Heart right ventricle (tissue), 16 donors: ENCODE results near the gene SMARCE1. TPM values are rescaled to one million over a fixed set of nuclear protein-coding genes. Genes with fewer than 3 reads are reported as not detected.
"Not testable (repeated sequence)": the region's sequence is repeated elsewhere in the genome, so short reads cannot be mapped to it uniquely, and the experiment has no call there.

Experiments
- ATAC-seq, 8 donors: fragments of 200-7000 bp; cut with Tn5 transposase; one replicate each; pipeline ENCODE4 v1.9.1; 2020; ENCODE audit warnings: mild to moderate bottlenecking in 8 of 8, moderate library complexity in 8 of 8, moderate number of reproducible peaks in 1 of 8
- DNase-seq, 2 donors: peaks; one replicate each; pipeline ENCODE4 v3.0.0-alpha.2; 2020
- H3K27ac ChIP-seq, 10 donors: fragments of 200-600 bp; sonication (generic) in 2 of 10; one replicate each; pipeline versions ENCODE4 v1.5.0 to v1.8.0; 2020 to 2022; ENCODE audit warnings: mild to moderate bottlenecking in 3 of 10
- H3K27me3 ChIP-seq, 7 donors: fragments of 200-600 bp; one replicate each; pipeline ENCODE4 v1.8.0; 2021 to 2022; ENCODE audit warnings: mild to moderate bottlenecking in 2 of 7
- H3K36me3 ChIP-seq, 9 donors: fragments of 200-600 bp; sonication (generic) in 1 of 9; one replicate each; pipeline versions ENCODE4 v1.5.0 to v1.8.0; 2020 to 2022; ENCODE audit warnings: mild to moderate bottlenecking in 2 of 9
- H3K4me1 ChIP-seq, 9 donors: fragments of 200-600 bp; sonication (generic) in 1 of 9; one replicate each; pipeline versions ENCODE4 v1.5.0 to v1.8.0; 2020 to 2022; ENCODE audit warnings: mild to moderate bottlenecking in 4 of 9
- H3K4me3 ChIP-seq, 10 donors: fragments of 200-600 bp; sonication (generic) in 2 of 10; one replicate each; pipeline versions ENCODE4 v1.5.0 to v1.8.0; 2020 to 2022; ENCODE audit warnings: mild to moderate bottlenecking in 7 of 10, moderate library complexity in 2 of 10
- H3K9me3 ChIP-seq, 11 donors: fragments of 200-600 bp in 10 of 11; sonication (generic) in 2 of 11; one replicate each; pipeline versions ENCODE4 v1.5.0 to v1.8.0; 2013 to 2022; ENCODE audit warnings: mild to moderate bottlenecking in 2 of 11, control low read depth in 1 of 11, moderate library complexity in 1 of 11
- WGBS, 2 donors: extraction: QIAGEN DNeasy Blood & Tissue Kit; methylation state at CpG; one replicate each; pipeline ENCODE4 v1.1.7; 2013; ENCODE audit warnings: inconsistent platforms in 1 of 2; 5-methylcytosine and 5-hydroxymethylcytosine counted together
- intact Hi-C, 10 donors: fragments of 100-400 bp; cut with DNase I; formaldehyde crosslinking; loops; one replicate each; pipeline versions ENCODE4 v1.11.1 to v1.14.2; 2022
- polyA plus RNA-seq, 2 donors: library from polyadenylated mRNA; stranded (reverse); fragments of 200-250 nt; gene quantifications; one replicate each; pipeline ENCODE4 v1.2.3, GENCODE V29; 2013
- total RNA-seq, 10 donors: library from RNA; stranded (reverse); fragmentation: NEBNext Ultra II Directional in 3 of 10; extraction: Animal tissue kit (Norgen Biotek cat#: 25700) in 3 of 10; gene quantifications; one replicate each; pipeline versions ENCODE4 v1.2.1 to v1.2.4, GENCODE V29; 2021 to 2023
- TF ChIP-seq, protein P1 (sequence below), 9 donors: fragments of 200-600 bp; sonication (generic) in 2 of 9; IDR thresholded peaks; one replicate each; pipeline versions ENCODE4 v1.5.0 to v1.8.0; 2021 to 2022; ENCODE audit warnings: antibody characterized with exemption in 9 of 9, mild to moderate bottlenecking in 5 of 9, moderate library complexity in 1 of 9
- donor health status: Arrhythmogenic right ventricular cardiomyopathy.
- donor health status: ischemic (EF 13 %, LVEDD 7.1; RV severe dilation, severe dysfunction).
- donor health status: healthy with polysubstance abuse.
- donor health status: DM: no; HTN: yes; CAD: no.
- donor health status: DM: no; HTN: no; CAD: no.
- donor health status: ischemic (EF 25% LVEDD 6.9; RV normal size, moderate dysfunction).
- donor health status: ischemic (EF 25% LVEDD 5.7; RV mildly dilated, moderate dysfunction).
- donor health status: healthy.
- donor health status: DM: yes; HTN: yes; CAD: no.
- donor health status: Ischemic cardiomyopathy.
- donor health status: ischemic (EF 35%, LVEDD 5.7; RV mildly dilated, moderate dysfunction).
- donor health status: nonischemic (EF 11% LVEDD 7.7; RV severe dilation, severe dysfunction).
- donor health status: DM: yes; HTN: yes; CAD: no.
- donor health status: PGD.
- donor health status: ischemic (EF 29% LVEDD 5.4; RV normal size, mild dysfunction).
- donor health status: nonischemic (EF 23%, LVEDD 6.1; RV moderate dilation, normal function).

SMARCE1 gene
- total and polyA plus RNA-seq, 12 donors = 48.6 to 85.5 (median 65.3) TPM

DNA sequence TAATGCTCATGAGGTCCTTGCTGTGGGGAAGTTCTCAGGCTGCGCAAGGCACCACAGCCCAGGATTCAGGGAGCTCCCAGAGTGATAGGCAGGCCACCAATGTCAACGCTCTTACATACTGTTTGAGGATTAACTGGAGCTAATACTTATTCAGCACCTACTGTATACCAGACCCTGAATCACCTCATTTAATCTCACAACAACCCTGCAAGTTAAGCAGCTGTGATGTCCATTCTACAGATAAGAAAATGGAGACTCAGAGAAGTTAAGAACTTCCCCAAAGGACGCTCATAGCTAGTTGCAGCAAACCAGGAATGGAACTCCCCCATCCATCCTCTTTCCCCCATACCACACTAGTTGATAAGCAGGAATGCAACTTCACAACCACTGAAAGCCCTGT is 56.9 kb downstream of the SMARCE1 start:
- peaks cover 0 to 15% (median 0%) of the 10 kb centered on the region in 9 donors for H3K4me1 ChIP-seq
- no peak overlapping the region for H3K27ac ChIP-seq
- TF ChIP-seq, protein P1, sequence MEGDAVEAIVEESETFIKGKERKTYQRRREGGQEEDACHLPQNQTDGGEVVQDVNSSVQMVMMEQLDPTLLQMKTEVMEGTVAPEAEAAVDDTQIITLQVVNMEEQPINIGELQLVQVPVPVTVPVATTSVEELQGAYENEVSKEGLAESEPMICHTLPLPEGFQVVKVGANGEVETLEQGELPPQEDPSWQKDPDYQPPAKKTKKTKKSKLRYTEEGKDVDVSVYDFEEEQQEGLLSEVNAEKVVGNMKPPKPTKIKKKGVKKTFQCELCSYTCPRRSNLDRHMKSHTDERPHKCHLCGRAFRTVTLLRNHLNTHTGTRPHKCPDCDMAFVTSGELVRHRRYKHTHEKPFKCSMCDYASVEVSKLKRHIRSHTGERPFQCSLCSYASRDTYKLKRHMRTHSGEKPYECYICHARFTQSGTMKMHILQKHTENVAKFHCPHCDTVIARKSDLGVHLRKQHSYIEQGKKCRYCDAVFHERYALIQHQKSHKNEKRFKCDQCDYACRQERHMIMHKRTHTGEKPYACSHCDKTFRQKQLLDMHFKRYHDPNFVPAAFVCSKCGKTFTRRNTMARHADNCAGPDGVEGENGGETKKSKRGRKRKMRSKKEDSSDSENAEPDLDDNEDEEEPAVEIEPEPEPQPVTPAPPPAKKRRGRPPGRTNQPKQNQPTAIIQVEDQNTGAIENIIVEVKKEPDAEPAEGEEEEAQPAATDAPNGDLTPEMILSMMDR (IDR thresholded peaks at IDR 0.05) = no peak
- intact Hi-C loops = no loop called here
- H3K36me3 ChIP-seq = no peaks in the 10 kb centered on the region
- ATAC-seq (no peak), DNase-seq (no peak)
- 87 to 88% methylated on average over 3 of the region's 3 CpGs for WGBS, 2 donors
- peaks cover 0 to 2% (median 0%) of the 10 kb centered on the region in 11 donors for H3K9me3 ChIP-seq
- no peak overlapping the region for H3K4me3 ChIP-seq
- H3K27me3 ChIP-seq = peaks cover 0 to 4% (median 0%) of the 10 kb centered on the region in 7 donors

DNA sequence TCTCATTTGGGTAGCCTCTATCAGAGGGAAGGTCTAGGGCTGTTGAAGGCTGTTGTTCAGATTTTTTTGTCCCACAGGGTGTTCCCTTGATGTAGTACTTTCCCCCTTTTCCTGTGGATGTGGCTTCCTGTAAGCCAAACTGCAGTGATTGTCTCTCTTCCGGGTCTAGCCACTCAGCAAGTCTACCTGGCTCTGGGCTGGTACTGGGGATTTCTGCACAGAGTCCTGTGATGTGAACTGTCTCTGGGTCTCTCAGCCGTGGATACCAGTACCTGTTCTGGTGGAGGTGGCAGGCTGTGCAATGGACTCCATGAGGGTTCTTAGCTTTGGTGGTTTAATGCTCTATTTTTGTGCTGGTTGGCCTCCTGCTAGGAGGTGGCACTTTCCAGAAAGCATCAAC is 59.1 kb downstream of the SMARCE1 start:
- 67 to 81% methylated on average over 2 of the region's 2 CpGs for WGBS, 2 donors
- no peak overlapping the region for H3K4me3 ChIP-seq

DNA sequence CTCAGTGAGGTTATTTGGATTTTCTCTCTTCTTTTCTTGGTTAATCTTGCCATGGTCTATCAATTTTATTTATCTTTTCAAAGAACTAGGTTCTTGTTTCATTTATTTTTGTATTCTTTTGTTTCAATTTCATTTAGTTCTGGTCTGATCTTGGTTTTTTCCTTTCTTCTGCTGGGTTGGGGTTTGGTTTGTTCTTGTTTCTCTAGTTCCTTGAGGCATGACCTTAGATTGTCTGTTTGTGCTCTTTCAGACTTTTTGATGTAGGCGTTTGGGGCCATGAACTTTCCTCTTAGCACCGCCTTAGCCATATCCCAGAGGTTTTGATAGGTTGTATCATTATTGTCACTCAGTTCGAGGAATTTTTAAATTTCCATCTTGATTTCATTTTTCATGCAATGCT is 61.4 kb downstream of the SMARCE1 start:
- intact Hi-C loops, ATAC-seq, H3K27me3 ChIP-seq, H3K36me3 ChIP-seq, DNase-seq, H3K27ac ChIP-seq, H3K4me3 ChIP-seq: not testable (repeated sequence)
- WGBS, 2 donors = 76 to 82% methylated on average over 3 of the region's 3 CpGs
- Histone ChIP-seq H3K9me3 (peaks cover 0 to 21% (median 7%) of the 10 kb centered on the region in 11 donors), H3K4me1 (peaks cover 0 to 41% (median 16%) of the 10 kb centered on the region in 9 donors)

More for the DNA sequence above, 59.1 kb downstream of the SMARCE1 start:
- DNase-seq = no peak
- Histone ChIP-seq H3K4me1 (peaks cover 0 to 19% (median under 1%) of the 10 kb centered on the region in 9 donors), H3K27me3 (peaks cover 0 to 4% (median 0%) of the 10 kb centered on the region in 7 donors), H3K9me3 (peaks cover 0 to 21% (median 7%) of the 10 kb centered on the region in 11 donors), H3K27ac (peak overlapping the region in 2 of 10 donors; percentile 46 to 59), H3K36me3 (no peaks in the 10 kb centered on the region)
- intact Hi-C loops = loop anchor here in 1 of 10 donors (2.0 kb wide), 1 partner anchor 78 kb away; no protein-coding TSS in a partner anchor
- TF ChIP-seq, protein P1 (IDR thresholded peaks at IDR 0.05) = no peak
- no peak for ATAC-seq

DNA sequence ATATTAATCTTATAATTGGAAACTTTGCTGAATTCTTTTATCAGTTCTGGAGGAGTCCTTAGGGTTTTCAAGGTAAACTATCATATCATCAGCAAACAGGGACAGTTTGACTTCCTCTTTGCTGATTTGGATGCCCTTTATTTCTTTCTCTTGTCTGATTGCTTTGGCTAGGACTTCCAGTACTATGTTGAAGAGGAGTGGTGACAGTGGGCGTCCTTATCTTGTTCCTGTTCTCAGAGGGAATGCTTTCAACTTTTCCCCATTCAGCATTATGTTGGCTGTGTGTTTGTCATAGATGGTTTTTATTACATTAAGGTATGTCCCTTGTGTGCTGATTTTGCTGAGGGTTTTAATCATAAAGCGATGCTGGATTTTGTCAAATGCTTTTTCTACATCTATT is 62.7 kb downstream of the SMARCE1 start:
- ATAC-seq = not testable (repeated sequence)

DNA sequence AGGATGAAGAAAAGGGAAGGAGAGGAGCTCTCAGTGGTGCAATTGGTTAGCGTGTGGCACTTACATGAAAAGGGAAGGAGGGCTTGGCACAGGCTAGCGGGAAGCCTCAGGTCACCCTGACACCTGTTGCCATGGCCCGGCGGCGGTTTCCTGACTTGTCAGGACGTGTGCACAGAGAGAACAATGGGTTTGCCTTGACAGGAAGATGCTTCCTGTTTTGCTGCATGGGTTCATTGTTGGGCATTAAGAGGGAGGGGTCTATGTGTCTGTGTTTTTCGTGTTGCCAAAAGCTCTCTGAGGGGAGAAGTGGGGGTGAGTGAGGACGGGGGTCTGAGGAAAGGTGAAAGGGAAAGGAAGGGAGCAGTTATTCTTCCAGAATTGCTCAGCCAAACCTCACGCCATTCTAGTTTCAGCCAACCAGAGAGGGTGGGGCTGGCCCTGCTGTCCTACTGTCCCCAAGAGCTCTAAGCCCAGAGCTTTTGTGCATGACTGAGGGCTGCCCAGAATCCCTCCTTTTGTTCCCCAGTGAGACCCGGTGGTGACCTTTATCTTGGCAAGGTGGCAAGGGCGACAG is 65.2 kb downstream of the SMARCE1 start:
- DNase-seq = peak; percentile 58 to 65
- TF ChIP-seq, protein P1 (IDR thresholded peaks at IDR 0.05) = no peak
- peak; percentile 87 to 94 (median 92) for ATAC-seq
- H3K27ac ChIP-seq = peak overlapping the region; percentile 32 to 80 (median 58)
- no peaks in the 10 kb centered on the region for H3K36me3 ChIP-seq
- intact Hi-C loops = no loop called here
- H3K4me1 ChIP-seq = peaks cover 0 to 31% (median 11%) of the 10 kb centered on the region in 9 donors
- peaks cover 0 to 21% (median 7%) of the 10 kb centered on the region in 11 donors for H3K9me3 ChIP-seq
- 36 to 49% methylated on average over 11 of the region's 11 CpGs for WGBS, 2 donors
- H3K27me3 ChIP-seq = no peaks in the 10 kb centered on the region
- H3K4me3 ChIP-seq = no peak overlapping the region

More for the DNA sequence above, 62.7 kb downstream of the SMARCE1 start:
- intact Hi-C loops, DNase-seq, H3K4me3 ChIP-seq, H3K27me3 ChIP-seq, H3K27ac ChIP-seq, H3K36me3 ChIP-seq: not testable (repeated sequence)
- peaks cover 0 to 21% (median 7%) of the 10 kb centered on the region in 11 donors for H3K9me3 ChIP-seq
- H3K4me1 ChIP-seq = peaks cover 0 to 46% (median 16%) of the 10 kb centered on the region in 9 donors
- WGBS, 2 donors = 69 to 77% methylated on average over 2 of the region's 2 CpGs
